HG02642 (cell line): ENCODE results near the gene CENPK.
"Not testable (repeated sequence)": the region's sequence is repeated elsewhere in the genome, so short reads cannot be mapped to it uniquely, and the experiment has no call there.

Experiments used
- ATAC-seq: cut with Tn5 transposase; IDR thresholded peaks from one replicate; pipeline ENCODE4 v1.9.1; 2021; ENCODE audit warnings: mild to moderate bottlenecking; ENCODE audit not compliant: unreplicated experiment, poor library complexity

The CENPK gene, protein sequence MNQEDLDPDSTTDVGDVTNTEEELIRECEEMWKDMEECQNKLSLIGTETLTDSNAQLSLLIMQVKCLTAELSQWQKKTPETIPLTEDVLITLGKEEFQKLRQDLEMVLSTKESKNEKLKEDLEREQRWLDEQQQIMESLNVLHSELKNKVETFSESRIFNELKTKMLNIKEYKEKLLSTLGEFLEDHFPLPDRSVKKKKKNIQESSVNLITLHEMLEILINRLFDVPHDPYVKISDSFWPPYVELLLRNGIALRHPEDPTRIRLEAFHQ

DNA sequence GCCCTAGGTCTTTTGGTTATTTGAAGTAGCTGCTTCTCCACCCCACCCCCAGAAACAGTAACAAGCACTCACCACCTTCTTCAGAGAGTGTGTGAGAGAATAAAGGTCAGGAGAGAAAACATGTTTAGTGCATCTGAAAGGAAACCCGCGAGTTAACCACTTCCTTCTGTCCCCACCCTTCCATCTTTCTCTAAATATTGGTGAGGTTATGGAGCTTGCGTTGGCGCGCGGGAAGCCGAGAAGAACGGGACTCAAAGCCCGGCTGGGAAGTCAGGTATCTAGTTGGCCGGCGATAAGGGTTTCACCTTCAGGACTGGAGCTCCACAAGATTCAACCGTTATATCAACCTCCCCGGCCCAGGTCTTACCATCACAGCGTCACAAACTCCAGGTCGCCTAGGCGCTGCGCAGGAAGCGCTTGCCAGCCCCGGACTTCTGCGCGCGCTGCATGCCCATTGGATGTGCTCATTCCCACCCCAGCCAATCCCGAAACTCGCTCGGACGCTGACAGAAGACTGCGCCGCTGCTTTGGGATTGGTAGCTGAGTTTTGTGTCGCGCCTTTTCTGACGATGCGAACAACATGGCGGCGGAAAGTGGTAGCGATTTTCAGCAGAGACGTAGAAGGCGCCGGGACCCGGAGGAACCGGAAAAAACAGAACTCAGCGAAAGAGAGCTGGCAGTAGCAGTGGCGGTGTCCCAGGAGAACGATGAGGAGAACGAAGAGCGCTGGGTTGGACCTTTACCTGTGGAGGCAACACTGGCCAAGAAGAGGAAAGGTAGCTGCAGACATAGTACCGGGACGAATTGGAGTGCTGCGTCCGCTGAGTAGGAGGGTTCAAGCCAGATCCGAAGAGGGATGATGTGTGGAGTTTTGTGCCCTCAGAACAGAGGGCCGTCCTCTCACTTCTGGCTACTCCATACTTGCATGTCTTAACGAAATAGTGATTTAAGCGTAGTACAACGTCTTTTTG, at the start of gene CENPK, which contains the start of gene PPWD1:
Gene CENPK (minus strand): TSS at position 438 of the 971 bp plus-strand sequence. CDS start 8,261 bp downstream, outside the sequence.
Gene PPWD1 (plus strand): TSS at position 566 of the 971 bp plus-strand sequence. CDS start 15 bp downstream, at position 581.
- ATAC-seq = peak; percentile 99

GRCh38 chr5:65612298-65612907, 49.4 kb upstream of the CENPK start:
- ATAC-seq = no peak

GRCh38 chr5:65611524-65611923, 48.6 kb upstream of the CENPK start:
- ATAC-seq = no peak

- ATAC-seq = not testable (repeated sequence)
Observed at GRCh38 chr5:65601761-65602160, 38.8 kb upstream of the CENPK start.

GRCh38 chr5:65588694-65589093, 25.7 kb upstream of the CENPK start:
- no peak for ATAC-seq

DNA sequence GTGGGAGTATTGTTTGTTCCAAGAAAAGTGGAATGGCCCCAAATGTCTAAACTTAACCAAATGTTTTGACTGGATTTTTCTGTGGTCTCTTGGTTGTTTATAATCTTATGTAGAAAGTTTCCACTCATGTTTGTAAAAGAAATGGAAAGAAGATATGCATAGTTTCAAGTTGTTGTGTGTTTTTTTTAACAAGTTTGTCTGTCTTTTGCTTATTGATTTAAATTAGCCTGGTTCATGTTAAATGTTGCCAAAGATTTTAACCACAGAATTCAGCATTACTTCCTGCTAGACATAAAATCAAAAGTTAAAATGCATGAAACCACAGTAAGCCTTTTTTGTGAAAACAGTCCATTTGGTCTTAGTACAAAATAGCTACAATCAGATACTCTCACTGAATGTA, 14.2 kb upstream of the CENPK start:
- ATAC-seq = no peak

DNA sequence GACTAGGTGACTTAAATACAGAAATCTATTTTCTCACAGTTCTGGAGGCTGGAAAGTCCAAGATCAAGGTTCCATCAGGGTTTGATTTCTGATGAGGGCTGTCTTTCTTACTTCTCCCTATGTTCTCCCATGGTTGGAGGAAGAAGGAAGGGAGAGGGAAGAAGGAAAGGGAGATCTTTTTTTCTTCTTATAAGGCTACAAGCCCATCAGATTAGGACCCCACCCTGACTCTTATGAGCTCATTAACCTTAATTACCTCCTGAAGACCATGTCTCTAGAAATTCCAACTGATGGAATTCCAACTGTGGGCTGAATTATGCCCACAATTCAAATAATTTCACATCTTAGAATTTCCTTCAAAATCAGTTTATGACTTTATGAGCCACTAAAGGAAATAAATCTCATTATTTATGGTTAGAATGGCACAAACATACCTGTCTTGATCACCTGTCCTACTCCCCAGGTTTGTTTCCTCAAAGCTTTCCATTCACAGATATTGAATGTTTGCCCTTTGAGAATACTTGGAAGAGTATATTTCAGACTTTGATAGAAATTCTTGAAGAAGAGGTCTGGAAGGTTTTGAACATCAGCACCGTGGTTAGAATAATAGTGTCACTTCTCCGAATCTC, 7.7 kb upstream of the CENPK start:
- ATAC-seq = no peak

GRCh38 chr5:65566505-65566904, 3.5 kb upstream of the CENPK start:
- no peak for ATAC-seq

DNA sequence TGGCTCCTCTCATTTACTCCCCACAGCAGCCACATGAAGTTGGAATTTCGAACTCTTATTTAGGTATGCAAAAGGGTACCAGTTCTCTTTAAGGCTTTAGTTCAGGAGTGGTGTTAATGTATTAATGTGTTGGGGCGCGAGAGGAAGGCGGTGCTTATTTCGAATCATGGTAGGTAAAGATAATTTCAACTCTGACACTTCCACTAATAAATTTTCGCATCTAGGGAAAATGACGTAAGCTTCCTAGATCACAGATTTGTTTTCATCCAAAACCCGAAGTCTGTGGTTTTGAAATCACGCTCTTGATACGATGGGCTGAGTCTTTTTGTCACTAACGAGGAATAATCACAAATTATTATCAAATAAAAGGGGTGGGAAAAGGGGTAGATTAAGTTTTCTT, 809 bp upstream of the CENPK start:
- ATAC-seq = no peak

DNA sequence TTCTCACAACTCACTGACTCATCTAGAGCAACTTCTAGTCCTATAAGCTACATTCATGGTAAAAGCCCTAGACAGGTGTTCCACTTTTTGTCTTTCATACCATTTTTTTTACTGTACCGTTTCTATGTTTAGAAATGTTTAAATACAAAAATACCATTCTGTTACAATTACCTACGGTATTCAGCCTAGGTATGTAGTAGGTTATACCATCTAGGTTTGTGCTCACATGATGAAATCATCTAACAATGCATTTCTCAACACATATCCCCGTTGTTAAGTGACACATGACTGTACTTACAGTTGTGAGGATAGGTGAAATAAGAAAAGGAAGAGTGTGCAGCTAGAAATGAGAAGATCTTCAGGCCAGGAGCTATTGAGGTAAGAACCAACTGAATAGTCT, 6.2 kb downstream of the CENPK start:
- no peak for ATAC-seq

DNA sequence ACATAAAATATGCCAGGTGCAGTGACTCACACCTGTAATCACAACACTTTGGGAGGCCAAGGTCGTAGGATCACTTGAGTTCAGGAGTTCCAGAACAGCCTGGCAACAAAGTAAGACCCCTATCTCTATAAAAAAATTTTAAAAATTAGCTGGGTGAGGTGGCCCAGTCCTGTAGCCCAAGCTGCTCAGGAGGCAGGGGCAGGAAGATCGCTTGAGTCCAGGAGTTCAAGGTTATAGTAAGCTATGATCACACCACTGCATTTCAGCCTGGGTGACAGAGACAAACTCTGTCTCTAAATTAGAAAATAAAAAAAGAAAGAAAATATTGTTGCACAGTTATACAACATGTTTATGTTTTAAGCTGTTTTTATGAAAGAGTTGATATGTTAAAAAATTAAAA, 6.8 kb downstream of the CENPK start:
- ATAC-seq = no peak

GRCh38 chr5:65555287-65555686, 7.7 kb downstream of the CENPK start:
- ATAC-seq = no peak

GRCh38 chr5:65553941-65554340, 9.0 kb downstream of the CENPK start:
- no peak for ATAC-seq

GRCh38 chr5:65548281-65548680, 14.7 kb downstream of the CENPK start:
- no peak for ATAC-seq

DNA sequence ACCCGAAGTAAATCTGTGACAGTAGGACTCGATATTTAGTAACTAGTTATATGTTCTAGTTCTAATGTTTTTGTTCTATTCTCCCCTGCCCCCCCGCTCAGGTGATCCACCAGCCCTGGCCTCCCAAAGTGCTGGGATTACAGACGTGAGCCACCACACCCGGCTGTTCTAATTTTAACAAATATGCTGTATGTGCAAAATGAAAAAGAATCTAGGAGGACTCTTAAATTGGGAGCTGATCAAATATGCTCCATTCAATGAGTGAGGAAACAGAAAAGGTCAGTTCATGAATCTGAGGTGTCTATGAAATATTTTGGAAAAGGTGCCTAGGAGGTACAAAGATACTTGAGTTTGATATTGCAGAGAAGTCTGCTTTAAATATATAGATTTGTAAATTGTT, 16.8 kb downstream of the CENPK start:
- ATAC-seq = no peak

- ATAC-seq = no peak
Observed at GRCh38 chr5:65544473-65544872, 18.5 kb downstream of the CENPK start.

- no peak for ATAC-seq
Observed at GRCh38 chr5:65539827-65540226, 23.1 kb downstream of the CENPK start.

- no peak for ATAC-seq
Observed at GRCh38 chr5:65535529-65535987, 27.4 kb downstream of the CENPK start.

DNA sequence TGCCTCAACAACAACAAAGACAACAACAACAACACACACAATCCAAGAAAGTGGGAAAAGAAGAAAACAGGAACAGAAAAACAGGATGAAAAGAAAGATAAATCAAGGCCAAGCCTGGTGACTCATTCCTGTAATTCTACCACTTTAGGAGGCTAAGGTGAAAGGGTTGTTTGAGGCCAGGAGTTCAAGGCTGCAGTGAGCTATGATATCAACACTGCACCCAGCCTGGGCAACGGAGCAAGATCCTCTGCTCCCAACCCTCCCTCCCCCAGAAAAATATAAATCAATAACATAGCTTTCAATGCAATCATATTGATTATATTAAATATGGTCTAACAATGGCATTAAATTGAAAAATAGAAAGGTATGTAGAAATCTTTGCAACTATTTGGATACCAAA, 32.1 kb downstream of the CENPK start:
- no peak for ATAC-seq

- ATAC-seq = no peak
Observed at GRCh38 chr5:65525726-65526125, 37.2 kb downstream of the CENPK start.
